ENCODE measurements around the gene PSTK.

PSTK gene

DNA sequence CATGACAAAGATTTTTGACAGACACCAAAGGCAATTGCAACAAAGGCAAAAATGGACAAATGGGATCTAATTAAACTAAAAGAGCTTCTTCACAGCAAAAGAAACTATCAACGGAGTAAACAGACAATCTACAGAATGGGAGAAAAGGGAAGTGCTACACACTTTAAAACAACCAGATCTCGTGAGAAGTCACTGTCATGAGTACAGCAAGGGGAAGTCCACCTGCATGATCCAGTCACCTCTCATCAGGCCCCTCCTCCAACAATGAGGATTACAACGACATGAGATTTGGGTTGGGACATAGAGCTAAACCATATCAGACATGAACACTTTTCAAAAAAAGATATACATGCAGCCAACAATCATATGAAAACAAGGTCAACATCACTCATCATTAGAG, 11.5 kb upstream of the PSTK start:
- no peak for TF ChIP-seq TAF1 (IDR thresholded peaks at IDR 0.05; ENCODE audit: low read depth)
- no peak for TF ChIP-seq NFIC (IDR thresholded peaks at IDR 0.05)
- no peak for TF ChIP-seq YY1 (IDR thresholded peaks at IDR 0.05; ENCODE audit: low read depth)
- TF ChIP-seq CREB1 (IDR thresholded peaks at IDR 0.05; ENCODE audit: low read depth), result no peak
- TF ChIP-seq CEBPB (IDR thresholded peaks at IDR 0.05), result no peak
- no peak for TF ChIP-seq TCF12 (IDR thresholded peaks at IDR 0.05; ENCODE audit: low read depth)
- TF ChIP-seq ZBTB7A (IDR thresholded peaks at IDR 0.05; ENCODE audit: low read depth), result no peak
- no peak for TF ChIP-seq FOXM1 (IDR thresholded peaks at IDR 0.05; ENCODE audit: borderline replicate concordance, low read depth)
- TF ChIP-seq, protein P1, sequence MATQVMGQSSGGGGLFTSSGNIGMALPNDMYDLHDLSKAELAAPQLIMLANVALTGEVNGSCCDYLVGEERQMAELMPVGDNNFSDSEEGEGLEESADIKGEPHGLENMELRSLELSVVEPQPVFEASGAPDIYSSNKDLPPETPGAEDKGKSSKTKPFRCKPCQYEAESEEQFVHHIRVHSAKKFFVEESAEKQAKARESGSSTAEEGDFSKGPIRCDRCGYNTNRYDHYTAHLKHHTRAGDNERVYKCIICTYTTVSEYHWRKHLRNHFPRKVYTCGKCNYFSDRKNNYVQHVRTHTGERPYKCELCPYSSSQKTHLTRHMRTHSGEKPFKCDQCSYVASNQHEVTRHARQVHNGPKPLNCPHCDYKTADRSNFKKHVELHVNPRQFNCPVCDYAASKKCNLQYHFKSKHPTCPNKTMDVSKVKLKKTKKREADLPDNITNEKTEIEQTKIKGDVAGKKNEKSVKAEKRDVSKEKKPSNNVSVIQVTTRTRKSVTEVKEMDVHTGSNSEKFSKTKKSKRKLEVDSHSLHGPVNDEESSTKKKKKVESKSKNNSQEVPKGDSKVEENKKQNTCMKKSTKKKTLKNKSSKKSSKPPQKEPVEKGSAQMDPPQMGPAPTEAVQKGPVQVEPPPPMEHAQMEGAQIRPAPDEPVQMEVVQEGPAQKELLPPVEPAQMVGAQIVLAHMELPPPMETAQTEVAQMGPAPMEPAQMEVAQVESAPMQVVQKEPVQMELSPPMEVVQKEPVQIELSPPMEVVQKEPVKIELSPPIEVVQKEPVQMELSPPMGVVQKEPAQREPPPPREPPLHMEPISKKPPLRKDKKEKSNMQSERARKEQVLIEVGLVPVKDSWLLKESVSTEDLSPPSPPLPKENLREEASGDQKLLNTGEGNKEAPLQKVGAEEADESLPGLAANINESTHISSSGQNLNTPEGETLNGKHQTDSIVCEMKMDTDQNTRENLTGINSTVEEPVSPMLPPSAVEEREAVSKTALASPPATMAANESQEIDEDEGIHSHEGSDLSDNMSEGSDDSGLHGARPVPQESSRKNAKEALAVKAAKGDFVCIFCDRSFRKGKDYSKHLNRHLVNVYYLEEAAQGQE (IDR thresholded peaks at IDR 0.05; ENCODE audit: low read depth), result no peak

DNA sequence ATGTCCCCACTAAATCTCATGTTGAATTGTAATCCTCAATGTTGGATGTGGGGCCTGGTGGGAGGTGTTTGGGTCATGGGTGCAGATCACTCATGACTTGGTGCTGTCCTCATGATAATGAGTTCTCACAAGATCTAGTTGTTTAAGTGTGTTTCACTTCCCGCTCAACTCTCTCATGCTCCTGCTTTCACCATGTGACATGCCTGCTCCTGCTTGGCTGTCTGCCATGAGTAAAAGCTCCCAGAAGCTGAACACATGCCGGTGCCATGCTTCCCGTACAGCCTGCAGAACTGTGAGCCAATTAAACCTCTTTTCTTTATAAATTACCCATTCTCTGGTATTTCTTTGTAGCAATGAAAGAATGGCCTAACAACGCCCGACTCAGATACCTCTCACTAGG, 6.2 kb upstream of the PSTK start:
- TF ChIP-seq YY1 (IDR thresholded peaks at IDR 0.05; ENCODE audit: low read depth) (no peak), EP300 (IDR thresholded peaks at IDR 0.05; ENCODE audit: borderline replicate concordance) (no peak), NFIC (IDR thresholded peaks at IDR 0.05) (no peak), CREB1 (IDR thresholded peaks at IDR 0.05; ENCODE audit: low read depth) (no peak), TEAD4 (IDR thresholded peaks at IDR 0.05) (no peak), EGR1 (IDR thresholded peaks at IDR 0.05) (no peak), TAF1 (IDR thresholded peaks at IDR 0.05; ENCODE audit: low read depth) (no peak), CEBPB (IDR thresholded peaks at IDR 0.05) (no peak), TCF12 (IDR thresholded peaks at IDR 0.05; ENCODE audit: low read depth) (no peak), FOXM1 (IDR thresholded peaks at IDR 0.05; ENCODE audit: borderline replicate concordance, low read depth) (no peak), ZBTB7A (IDR thresholded peaks at IDR 0.05; ENCODE audit: low read depth) (no peak), RAD21 (IDR thresholded peaks at IDR 0.05; ENCODE audit: low read depth) (no peak)
- TF ChIP-seq, protein P2, sequence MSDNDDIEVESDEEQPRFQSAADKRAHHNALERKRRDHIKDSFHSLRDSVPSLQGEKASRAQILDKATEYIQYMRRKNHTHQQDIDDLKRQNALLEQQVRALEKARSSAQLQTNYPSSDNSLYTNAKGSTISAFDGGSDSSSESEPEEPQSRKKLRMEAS (IDR thresholded peaks at IDR 0.05), result no peak
- TF ChIP-seq, protein P1 (IDR thresholded peaks at IDR 0.05; ENCODE audit: low read depth), result no peak
- TF ChIP-seq, protein P3, sequence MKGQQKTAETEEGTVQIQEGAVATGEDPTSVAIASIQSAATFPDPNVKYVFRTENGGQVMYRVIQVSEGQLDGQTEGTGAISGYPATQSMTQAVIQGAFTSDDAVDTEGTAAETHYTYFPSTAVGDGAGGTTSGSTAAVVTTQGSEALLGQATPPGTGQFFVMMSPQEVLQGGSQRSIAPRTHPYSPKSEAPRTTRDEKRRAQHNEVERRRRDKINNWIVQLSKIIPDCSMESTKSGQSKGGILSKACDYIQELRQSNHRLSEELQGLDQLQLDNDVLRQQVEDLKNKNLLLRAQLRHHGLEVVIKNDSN (IDR thresholded peaks at IDR 0.05), result no peak

DNA sequence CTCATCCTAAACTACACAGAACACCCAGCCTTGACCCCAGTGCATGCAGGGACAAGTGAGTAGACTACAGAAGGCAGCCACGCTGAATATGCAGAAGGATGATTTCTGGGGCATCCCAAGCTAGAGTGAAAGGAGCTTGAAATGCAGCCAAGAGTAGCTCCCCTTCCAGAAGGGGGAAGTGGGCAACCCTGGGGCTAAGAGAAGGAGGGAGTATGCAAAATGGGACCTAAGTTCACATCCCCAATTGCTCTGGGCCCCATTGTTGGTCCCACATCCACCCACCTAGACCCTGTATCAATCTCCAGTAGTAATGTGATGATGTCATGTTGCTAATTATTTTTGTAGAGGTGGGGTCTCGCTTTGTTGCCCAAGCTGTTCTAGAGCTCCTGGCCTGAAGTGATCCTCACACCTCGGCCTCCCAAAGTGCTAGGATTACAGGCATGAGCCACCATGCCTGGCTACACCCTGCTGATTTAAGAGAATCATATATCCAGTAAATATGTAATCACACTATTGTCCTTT, 5.6 kb upstream of the PSTK start:
- TF ChIP-seq RAD21 (IDR thresholded peaks at IDR 0.05; ENCODE audit: low read depth), result no peak
- no peak for TF ChIP-seq FOXM1 (IDR thresholded peaks at IDR 0.05; ENCODE audit: borderline replicate concordance, low read depth)
- no peak for TF ChIP-seq CEBPB (IDR thresholded peaks at IDR 0.05)
- TF ChIP-seq NFIC (IDR thresholded peaks at IDR 0.05), result no peak
- TF ChIP-seq, protein P2 (IDR thresholded peaks at IDR 0.05), result no peak
- TF ChIP-seq, protein P1 (IDR thresholded peaks at IDR 0.05; ENCODE audit: low read depth), result no peak
- TF ChIP-seq TCF12 (IDR thresholded peaks at IDR 0.05; ENCODE audit: low read depth), result no peak
- no peak for TF ChIP-seq YY1 (IDR thresholded peaks at IDR 0.05; ENCODE audit: low read depth)
- no peak for TF ChIP-seq TAF1 (IDR thresholded peaks at IDR 0.05; ENCODE audit: low read depth)
- TF ChIP-seq TEAD4 (IDR thresholded peaks at IDR 0.05), result no peak
- TF ChIP-seq EGR1 (IDR thresholded peaks at IDR 0.05), result no peak
- TF ChIP-seq EP300 (IDR thresholded peaks at IDR 0.05; ENCODE audit: borderline replicate concordance), result no peak
- no peak for TF ChIP-seq ZBTB7A (IDR thresholded peaks at IDR 0.05; ENCODE audit: low read depth)
- TF ChIP-seq, protein P3 (IDR thresholded peaks at IDR 0.05), result no peak
- TF ChIP-seq CREB1 (IDR thresholded peaks at IDR 0.05; ENCODE audit: low read depth), result no peak

DNA sequence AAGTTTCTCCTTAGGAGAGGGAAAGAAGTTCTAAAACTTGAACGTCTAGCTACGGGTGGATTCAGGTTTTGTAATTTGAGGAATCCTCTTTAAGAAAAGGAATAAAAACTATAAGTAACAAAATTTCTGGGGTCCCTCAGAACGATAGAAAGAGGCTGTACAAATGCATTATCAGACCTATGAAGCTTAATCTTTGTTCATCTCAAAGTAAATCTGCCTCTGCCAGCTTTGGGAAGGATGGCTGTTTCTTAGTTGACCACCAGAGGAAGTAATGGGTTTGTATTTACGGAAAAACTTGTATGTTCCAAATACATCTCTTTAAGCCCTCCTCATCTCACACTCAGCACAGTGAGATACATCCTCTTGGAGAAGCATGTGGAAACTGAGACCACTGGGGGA, 864 bp downstream of the PSTK start:
- TF ChIP-seq, protein P1 (IDR thresholded peaks at IDR 0.05; ENCODE audit: low read depth), result no peak
- TF ChIP-seq CREB1 (IDR thresholded peaks at IDR 0.05; ENCODE audit: low read depth) (no peak), FOXM1 (IDR thresholded peaks at IDR 0.05; ENCODE audit: borderline replicate concordance, low read depth) (no peak), TCF12 (IDR thresholded peaks at IDR 0.05; ENCODE audit: low read depth) (no peak), NFIC (IDR thresholded peaks at IDR 0.05) (no peak), CEBPB (IDR thresholded peaks at IDR 0.05) (no peak), EP300 (IDR thresholded peaks at IDR 0.05; ENCODE audit: borderline replicate concordance) (no peak), TAF1 (IDR thresholded peaks at IDR 0.05; ENCODE audit: low read depth) (no peak), TEAD4 (IDR thresholded peaks at IDR 0.05) (no peak), EGR1 (IDR thresholded peaks at IDR 0.05) (no peak)
- TF ChIP-seq, protein P2 (IDR thresholded peaks at IDR 0.05), result no peak
- TF ChIP-seq, protein P3 (IDR thresholded peaks at IDR 0.05), result no peak
